H9 (cell line): ENCODE results near the gene MT1X. TPM values are rescaled to one million over a fixed set of nuclear protein-coding genes. Genes with fewer than 3 reads are reported as not detected.

ENCODE experiments used
- DNase-seq: peaks from one replicate; pipeline ENCODE4 v3.0.0-alpha.2; 2017
- H2AFZ ChIP-seq: one replicate; pipeline ENCODE4 v1.6.1; 2013; ENCODE audit warnings: mild to moderate bottlenecking, low read length, control low read depth, moderate library complexity
- H2AK5ac ChIP-seq: 2 replicates; pipeline ENCODE4 v1.6.1; 2013; ENCODE audit warnings: low read length, control low read depth, mixed read lengths; ENCODE audit not compliant: insufficient read length
- H2BK120ac ChIP-seq: one replicate; pipeline ENCODE4 v1.6.1; 2013; ENCODE audit warnings: low read depth, mild to moderate bottlenecking, low read length, control low read depth, inconsistent platforms; ENCODE audit not compliant: poor library complexity, severe bottlenecking
- H2BK12ac ChIP-seq: 2 replicates; pipeline ENCODE4 v1.6.1; 2013; ENCODE audit warnings: low read length, control low read depth, mixed read lengths, low read depth; ENCODE audit not compliant: insufficient read length
- H2BK15ac ChIP-seq: 2 replicates; pipeline ENCODE4 v1.6.1; 2013; ENCODE audit warnings: low read depth, low read length, control low read depth
- H2BK20ac ChIP-seq: one replicate; pipeline ENCODE4 v1.6.1; 2013; ENCODE audit warnings: low read depth, mild to moderate bottlenecking, low read length, control low read depth, inconsistent platforms; ENCODE audit not compliant: poor library complexity, severe bottlenecking
- H2BK5ac ChIP-seq: 2 replicates; pipeline ENCODE4 v1.6.1; 2013; ENCODE audit warnings: low read length, control low read depth, mixed read lengths; ENCODE audit not compliant: insufficient read length
- H3K14ac ChIP-seq: 2 replicates; pipeline ENCODE4 v1.6.1; 2013; ENCODE audit warnings: low read length, control low read depth; ENCODE audit not compliant: insufficient read depth
- H3K18ac ChIP-seq: 2 replicates; pipeline ENCODE4 v1.6.1; 2013; ENCODE audit warnings: low read depth, mild to moderate bottlenecking, mixed read lengths, low read length, control low read depth; ENCODE audit not compliant: insufficient read length
- H3K23ac ChIP-seq: 2 replicates; pipeline ENCODE4 v1.6.1; 2013; ENCODE audit warnings: low read length, control low read depth, mixed read lengths, low read depth; ENCODE audit not compliant: insufficient read length
- H3K23me2 ChIP-seq: 2 replicates; pipeline ENCODE4 v1.6.1; 2013; ENCODE audit warnings: low read depth, mild to moderate bottlenecking, mixed read lengths, low read length, control low read depth; ENCODE audit not compliant: insufficient read length, poor library complexity, severe bottlenecking
- H3K27ac ChIP-seq: 2 replicates; pipeline ENCODE4 v1.5.1; 2013; ENCODE audit warnings: low read length, control low read depth, mixed read lengths, low read depth; ENCODE audit not compliant: insufficient read length
- H3K27me3 ChIP-seq: 2 replicates; pipeline ENCODE4 v1.6.1; 2013; ENCODE audit warnings: low read length, control low read depth, inconsistent platforms; ENCODE audit not compliant: insufficient read depth
- H3K4ac ChIP-seq: 2 replicates; pipeline ENCODE4 v1.6.1; 2013; ENCODE audit warnings: low read depth, mild to moderate bottlenecking, control low read depth, inconsistent platforms, low read length, moderate library complexity
- H3K4me1 ChIP-seq: 2 replicates; pipeline ENCODE4 v1.6.1; 2013; ENCODE audit warnings: low read length, control low read depth, inconsistent platforms; ENCODE audit not compliant: insufficient read depth
- H3K4me2 ChIP-seq: 2 replicates; pipeline ENCODE4 v1.6.1; 2013; ENCODE audit warnings: low read length, control low read depth, mixed read lengths; ENCODE audit not compliant: insufficient read length, insufficient read depth
- H3K56ac ChIP-seq: 2 replicates; pipeline ENCODE4 v1.6.1; 2013; ENCODE audit warnings: low read depth, mild to moderate bottlenecking, mixed read lengths, low read length, control low read depth; ENCODE audit not compliant: insufficient read length
- H3K79me1 ChIP-seq: 2 replicates; pipeline ENCODE4 v1.6.1; 2013; ENCODE audit warnings: low read depth, mild to moderate bottlenecking, moderate library complexity, low read length, control low read depth, inconsistent platforms; ENCODE audit not compliant: insufficient read depth, poor library complexity, severe bottlenecking
- H3K79me2 ChIP-seq: 2 replicates; pipeline ENCODE4 v1.6.1; 2013; ENCODE audit warnings: low read length, control low read depth, inconsistent platforms; ENCODE audit not compliant: insufficient read depth
- H3K9ac ChIP-seq: 2 replicates; pipeline ENCODE4 v1.6.1; 2013; ENCODE audit warnings: low read length, control low read depth, mixed read lengths; ENCODE audit not compliant: insufficient read length; ENCODE audit errors: extremely low read depth
- H3K9me3 ChIP-seq: one replicate; pipeline ENCODE4 v1.6.1; 2013; ENCODE audit warnings: low read depth, low read length, inconsistent platforms; ENCODE audit not compliant: control insufficient read depth
- H3T11ph ChIP-seq: one replicate; pipeline ENCODE4 v1.6.1; 2013; ENCODE audit warnings: mild to moderate bottlenecking, low read length, control low read depth, inconsistent platforms
- H4K20me1 ChIP-seq: one replicate; pipeline ENCODE4 v1.6.1; 2013; ENCODE audit not compliant: control insufficient read depth, insufficient read length, insufficient read depth
- H4K5ac ChIP-seq: 2 replicates; pipeline ENCODE4 v1.6.1; 2013; ENCODE audit warnings: low read depth, mild to moderate bottlenecking, mixed read lengths, low read length, control low read depth; ENCODE audit not compliant: insufficient read length
- H4K8ac ChIP-seq: replicated peaks from 2 replicates; pipeline ENCODE4 v1.6.1; 2013; ENCODE audit warnings: low read length, control low read depth, mixed read lengths, low read depth; ENCODE audit not compliant: insufficient read length
- H4K91ac ChIP-seq: 2 replicates; pipeline ENCODE4 v1.6.1; 2013; ENCODE audit warnings: low read depth, mild to moderate bottlenecking, moderate library complexity, mixed read lengths, low read length, control low read depth; ENCODE audit not compliant: insufficient read length
- H3K27ac Mint-ChIP-seq, 3 experiments: 2 replicates in 2 of 3; 3 replicates in 1 of 3; pipeline ENCODE4 v1.8.0; 2020 to 2021; ENCODE audit warnings: mixed read lengths in 3 of 3, mild to moderate bottlenecking in 1 of 3, moderate library complexity in 1 of 3
- H3K27me3 Mint-ChIP-seq: 2 replicates; pipeline ENCODE4 v1.8.0; 2021; ENCODE audit warnings: low read depth, mild to moderate bottlenecking, moderate library complexity, mixed read lengths
- H3K36me3 Mint-ChIP-seq, 3 experiments: 2 replicates in 2 of 3; 3 replicates in 1 of 3; pipeline ENCODE4 v1.8.0; 2020 to 2021; ENCODE audit warnings: low read depth in 3 of 3, mixed read lengths in 3 of 3; ENCODE audit not compliant: insufficient read depth in 1 of 3
- H3K4me1 Mint-ChIP-seq, 2 experiments: 2 replicates each; pipeline ENCODE4 v1.8.0; 2020; ENCODE audit warnings: mixed read lengths in 2 of 2
- H3K4me3 Mint-ChIP-seq, 2 experiments: 2 replicates in 1 of 2; 3 replicates in 1 of 2; pipeline ENCODE4 v1.8.0; 2020 to 2021; ENCODE audit warnings: mild to moderate bottlenecking in 2 of 2, mixed read lengths in 2 of 2, moderate library complexity in 1 of 2
- H3K9me3 Mint-ChIP-seq, 2 experiments: 2 replicates in 1 of 2; 3 replicates in 1 of 2; pipeline ENCODE4 v1.8.0; 2020; ENCODE audit warnings: mild to moderate bottlenecking in 2 of 2, mixed read lengths in 2 of 2, moderate library complexity in 1 of 2
- CTCF ChIP-seq: fragments of 200-600 bp; sonication (generic); conservative IDR thresholded peaks from 3 replicates; pipeline ENCODE4 v1.8.0; 2021; ENCODE audit warnings: antibody characterized with exemption, mild to moderate bottlenecking
- WGBS: extraction: QIAGEN DNeasy Blood & Tissue Kit; methylation state at CpG from one replicate; pipeline ENCODE4 v1.1.7; 2013; ENCODE audit warnings: missing lambda C conversion rate, low lambda C conversion rate, mixed read lengths; ENCODE audit not compliant: insufficient read length; ENCODE audit errors: extremely low coverage; 5-methylcytosine and 5-hydroxymethylcytosine counted together
- total RNA-seq: library from RNA; stranded (reverse); gene quantifications from 2 replicates; pipeline ENCODE4 v1.2.1, GENCODE V29; 2021

The MT1X gene
- total RNA-seq, 1 experiment from 2014 or later: 32.1 TPM

GRCh38 chr16:56657555-56658326 is 24.5 kb upstream of the MT1X start, which contains the start of gene MT1F:
TSS of gene MT1F (plus strand) at chr16:56657959. CDS start at chr16:56658059, 100 bp downstream.
- no peaks in the 10 kb centered on the region for H3K79me2 ChIP-seq
- no peak within 1 kb of the TSS for H3K27ac ChIP-seq
- H2BK20ac ChIP-seq: no peak within 1 kb of the TSS
- no peaks in the 10 kb centered on the region for H3K79me1 ChIP-seq
- peaks cover 27% of the 10 kb centered on the region; the same call in 1 of the 2 replicates for H3K27me3 ChIP-seq
- H3K36me3 Mint-ChIP-seq: no peaks in the 10 kb centered on the region
- peak within 1 kb of the TSS in 1 of 3 experiments; percentile 70; a peak in 2 of 7 replicates for H3K27ac Mint-ChIP-seq
- H3K18ac ChIP-seq: no peak within 1 kb of the TSS
- H3K4me1 ChIP-seq: peaks cover 2% of the 10 kb centered on the region; the same call in 1 of the 2 replicates
- peaks cover 19 to 22% of the 10 kb centered on the region in 2 experiments for H3K4me1 Mint-ChIP-seq
- H3K9me3 ChIP-seq: no peaks in the 10 kb centered on the region
- no peak within 1 kb of the TSS for H3K56ac ChIP-seq
- H2AK5ac ChIP-seq: no peak within 1 kb of the TSS
- no peak within 1 kb of the TSS for H2BK5ac ChIP-seq
- peak within 1 kb of the TSS; percentile 84 to 91 for H3K4me3 Mint-ChIP-seq
- no peak within 1 kb of the TSS for H2BK120ac ChIP-seq
- no peak within 1 kb of the TSS for H3K9ac ChIP-seq
- TF ChIP-seq CTCF: 0 out of 3 replicates have a peak, but pooled peaks have one; percentile 11
- no peaks in the 10 kb centered on the region for H3K9me3 Mint-ChIP-seq
- no peak within 1 kb of the TSS for H4K8ac ChIP-seq
- DNase-seq: peak; percentile 96
- H3T11ph ChIP-seq: no peak within 1 kb of the TSS
- H3K4ac ChIP-seq: no peak within 1 kb of the TSS
- H2AFZ ChIP-seq: no peak within 1 kb of the TSS
- WGBS: no CpG with 5 or more reads among the region's 46 CpGs
- no peaks in the 10 kb centered on the region for H4K20me1 ChIP-seq
- H3K14ac ChIP-seq: no peak within 1 kb of the TSS
- no peak within 1 kb of the TSS for H4K5ac ChIP-seq
- no peak within 1 kb of the TSS for H2BK15ac ChIP-seq
- no peak within 1 kb of the TSS for H4K91ac ChIP-seq
- peaks cover 6% of the 10 kb centered on the region for H3K23me2 ChIP-seq
- peak within 1 kb of the TSS; percentile 81 for H3K4me2 ChIP-seq
- no peak within 1 kb of the TSS for H3K23ac ChIP-seq
- H2BK12ac ChIP-seq: no peak within 1 kb of the TSS
- H3K27me3 Mint-ChIP-seq: peaks cover 78% of the 10 kb centered on the region
